HepG2 (cell line): ENCODE measurements around the gene PPARA. TPM values are rescaled to one million over a fixed set of nuclear protein-coding genes. Genes with fewer than 3 reads are reported as not detected.

Source experiments
- CCDC6 ChIP-seq: sonication (generic); formaldehyde crosslinking; IDR thresholded peaks from 2 replicates; pipeline ENCODE4 v1.8.1; 2022; ENCODE audit warnings: mild to moderate bottlenecking, missing genetic modification reagents, moderate library complexity
- DMAP1 ChIP-seq: IDR thresholded peaks from 2 replicates; pipeline ENCODE4 v1.6.1; 2016
- FOXC1 ChIP-seq: sonication (generic); formaldehyde crosslinking; IDR thresholded peaks from 2 replicates; pipeline ENCODE4 v1.8.0; 2022; ENCODE audit warnings: mild to moderate bottlenecking, missing genetic modification reagents, borderline replicate concordance
- FOXO1 ChIP-seq: sonication (generic); formaldehyde crosslinking; IDR thresholded peaks from 2 replicates; pipeline ENCODE4 v1.4.0; 2020; ENCODE audit warnings: missing genetic modification reagents
- HOXA5 ChIP-seq: sonication (generic); formaldehyde crosslinking; IDR thresholded peaks from 2 replicates; pipeline ENCODE4 v1.4.0; 2020; ENCODE audit warnings: missing genetic modification reagents
- ISX ChIP-seq: sonication (generic); formaldehyde crosslinking; conservative IDR thresholded peaks from 2 replicates; pipeline ENCODE4 v1.5.0; 2020; ENCODE audit warnings: missing genetic modification reagents
- JDP2 ChIP-seq: sonication (generic); formaldehyde crosslinking; IDR thresholded peaks from 2 replicates; pipeline ENCODE4 v1.8.1; 2022; ENCODE audit warnings: missing genetic modification reagents, borderline replicate concordance
- MAZ ChIP-seq, 2 experiments: sonication (generic) in 1 of 2; formaldehyde crosslinking in 1 of 2; IDR thresholded peaks; 2 replicates each; pipeline versions ENCODE4 v1.5.0 to v1.6.1; 2012 to 2020; ENCODE audit warnings: low read depth in 2 of 2, mild to moderate bottlenecking in 2 of 2, borderline replicate concordance in 1 of 2, improper control_type of control experiment in 1 of 2, low read length in 1 of 2, missing genetic modification reagents in 1 of 2, moderate library complexity in 1 of 2
- MIER3 ChIP-seq: IDR thresholded peaks from 2 replicates; pipeline ENCODE4 v1.6.1; 2016; ENCODE audit warnings: missing compliant biosample characterization, borderline replicate concordance
- NFYB ChIP-seq: sonication (generic); formaldehyde crosslinking; IDR thresholded peaks from 2 replicates; pipeline ENCODE4 v1.4.0; 2020; ENCODE audit warnings: missing genetic modification reagents
- PCBP2 ChIP-seq: fragments of 200-400 bp; formaldehyde crosslinking; optimal IDR thresholded peaks from 2 replicates; pipeline ENCODE3; 2018; ENCODE audit warnings: low read length, low read depth; ENCODE audit not compliant: poor library complexity, severe bottlenecking
- RNF2 ChIP-seq: fragments of 450-650 bp; conservative IDR thresholded peaks from 2 replicates; pipeline ENCODE4 v1.6.1; 2016; ENCODE audit warnings: low read depth
- SKI ChIP-seq: fragments of 450-650 bp; IDR thresholded peaks from one replicate; pipeline ENCODE4 v1.6.1; 2018; ENCODE audit warnings: mild to moderate bottlenecking; ENCODE audit not compliant: partially characterized antibody
- SOX6 ChIP-seq, 2 experiments: fragments of 450-650 bp in 1 of 2; sonication (generic) in 1 of 2; formaldehyde crosslinking in 1 of 2; IDR thresholded peaks; 2 replicates each; pipeline versions ENCODE4 v1.4.0 to v1.6.1; 2017 to 2020; ENCODE audit warnings: antibody characterized with exemption in 1 of 2, mild to moderate bottlenecking in 1 of 2, missing genetic modification reagents in 1 of 2
- SUZ12 ChIP-seq: fragments of 150-350 bp; IDR thresholded peaks from 2 replicates; pipeline ENCODE4 v1.6.1; 2014; ENCODE audit warnings: low read depth, low read length
- TAF15 ChIP-seq: fragments of 200-400 bp; formaldehyde crosslinking; IDR thresholded peaks from one replicate; pipeline ENCODE4 v1.6.1; 2018; ENCODE audit warnings: mild to moderate bottlenecking, low read depth, low read length; ENCODE audit not compliant: poor library complexity, severe bottlenecking
- ZFAT ChIP-seq: sonication (generic); formaldehyde crosslinking; conservative IDR thresholded peaks from 2 replicates; pipeline ENCODE4 v1.8.1; 2023; ENCODE audit warnings: missing genetic modification reagents, inconsistent platforms
- ZFP37 ChIP-seq: sonication (generic); formaldehyde crosslinking; IDR thresholded peaks from 2 replicates; pipeline ENCODE4 v1.4.0; 2020; ENCODE audit warnings: missing genetic modification reagents, borderline replicate concordance
- ZKSCAN1 ChIP-seq: fragments of 150-350 bp; IDR thresholded peaks from 2 replicates; pipeline ENCODE4 v1.6.1; 2014; ENCODE audit warnings: low read length
- ZNF367 ChIP-seq: sonication (generic); formaldehyde crosslinking; IDR thresholded peaks from 2 replicates; pipeline ENCODE4 v1.4.0; 2020; ENCODE audit warnings: missing genetic modification reagents, borderline replicate concordance
- ZNF766 ChIP-seq: sonication (generic); formaldehyde crosslinking; IDR thresholded peaks from 2 replicates; pipeline ENCODE4 v1.5.0; 2020; ENCODE audit warnings: missing genetic modification reagents, borderline replicate concordance
- ZNF773 ChIP-seq: sonication (generic); formaldehyde crosslinking; IDR thresholded peaks from 2 replicates; pipeline ENCODE4 v1.4.0; 2020; ENCODE audit warnings: missing genetic modification reagents, borderline replicate concordance
- polyA plus RNA-seq, 8 experiments: library from polyadenylated mRNA; depleted of rRNA in 3 of 8; stranded (reverse) in 7 of 8; unstranded in 1 of 8; fragments of >200 nt; fragmentation: Illumina TruSeq in 4 of 8; extraction: Trizol in 4 of 8; gene quantifications; 2 replicates each; pipeline versions ENCODE4 v1.2.1 to v1.2.3, GENCODE V29; 2011 to 2016; ENCODE audit warnings: low read depth in 4 of 8, missing spikeins in 1 of 8, mixed read lengths in 1 of 8; ENCODE audit not compliant: insufficient read depth in 1 of 8
- total RNA-seq, 5 experiments: library from RNA; depleted of rRNA; stranded (reverse); fragments of >200 nt; fragmentation: Illumina TruSeq; extraction: Trizol; gene quantifications; 2 replicates each; pipeline ENCODE4 v1.2.3, GENCODE V29; 2016; ENCODE audit warnings: low read depth in 1 of 5
- TF ChIP-seq, protein P1 (sequence below): sonication (generic); formaldehyde crosslinking; IDR thresholded peaks from 2 replicates; pipeline ENCODE4 v1.8.1; 2023; ENCODE audit warnings: mild to moderate bottlenecking, inconsistent platforms, moderate library complexity, missing genetic modification reagents, borderline replicate concordance
- TF ChIP-seq, protein P2 (sequence below): sonication (generic); formaldehyde crosslinking; IDR thresholded peaks from 2 replicates; pipeline ENCODE4 v1.4.0; 2020; ENCODE audit warnings: missing genetic modification reagents; ENCODE audit errors: not compliant biosample characterization
- TF ChIP-seq, protein P3 (sequence below): sonication (generic); formaldehyde crosslinking; IDR thresholded peaks from 2 replicates; pipeline ENCODE4 v1.4.0; 2020; ENCODE audit warnings: missing genetic modification reagents, borderline replicate concordance

PPARA gene
- total and polyA plus RNA-seq, 2 of the 13 experiments (the other 11 are each of a cell fraction or from before 2014, with no cell fraction given) = 18.2 to 24.7 TPM

- TF ChIP-seq ZNF766 (no peak), ZFAT (CRISPR knock-in tag) (no peak), ZKSCAN1 (no peak; the same call in 1 of the 2 replicates), CCDC6 (CRISPR knock-in tag) (no peak), SOX6 (IDR thresholded peaks at IDR 0.05) (no peak), SOX6 (CRISPR knock-in tag; IDR thresholded peaks at IDR 0.05) (peak; percentile 36; the same call in 1 of the 2 replicates), ISX (CRISPR knock-in tag) (no peak), MAZ (IDR thresholded peaks at IDR 0.05; ENCODE audit: borderline replicate concordance, low read depth, low read length) (no peak), MAZ (CRISPR knock-in tag; IDR thresholded peaks at IDR 0.05; ENCODE audit: low read depth) (peak; percentile 81), NFYB (CRISPR knock-in tag) (peak; percentile 25; the same call in 1 of the 2 replicates), TAF15 (no peak), FOXC1 (CRISPR knock-in tag) (no peak; the same call in 1 of the 2 replicates), HOXA5 (CRISPR knock-in tag) (no peak), ZNF367 (CRISPR knock-in tag) (no peak), SKI (peak; percentile 68), SUZ12 (no peak), MIER3 (peak; percentile 61; the same call in 1 of the 2 replicates), FOXO1 (peak; percentile 42; the same call in 1 of the 2 replicates), ZFP37 (no peak; the same call in 1 of the 2 replicates), PCBP2 (no peak), JDP2 (CRISPR knock-in tag) (no peak), RNF2 (0 out of 2 replicates have a peak, but pooled peaks have one; percentile 26), ZNF773 (CRISPR knock-in tag) (no peak), DMAP1 (CRISPR knock-in tag) (peak; percentile 55; the same call in 1 of the 2 replicates)
- TF ChIP-seq, protein P1, sequence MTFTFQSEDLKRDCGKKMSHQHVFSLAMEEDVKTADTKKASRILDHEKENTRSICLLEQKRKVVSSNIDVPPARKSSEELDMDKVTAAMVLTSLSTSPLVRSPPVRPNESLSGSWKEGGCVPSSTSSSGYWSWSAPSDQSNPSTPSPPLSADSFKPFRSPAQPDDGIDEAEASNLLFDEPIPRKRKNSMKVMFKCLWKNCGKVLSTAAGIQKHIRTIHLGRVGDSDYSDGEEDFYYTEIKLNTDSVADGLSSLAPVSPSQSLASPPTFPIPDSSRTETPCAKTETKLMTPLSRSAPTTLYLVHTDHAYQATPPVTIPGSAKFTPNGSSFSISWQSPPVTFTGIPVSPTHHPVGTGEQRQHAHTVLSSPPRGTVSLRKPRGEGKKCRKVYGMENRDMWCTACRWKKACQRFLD (CRISPR knock-in tag) = no peak
- TF ChIP-seq, protein P2, sequence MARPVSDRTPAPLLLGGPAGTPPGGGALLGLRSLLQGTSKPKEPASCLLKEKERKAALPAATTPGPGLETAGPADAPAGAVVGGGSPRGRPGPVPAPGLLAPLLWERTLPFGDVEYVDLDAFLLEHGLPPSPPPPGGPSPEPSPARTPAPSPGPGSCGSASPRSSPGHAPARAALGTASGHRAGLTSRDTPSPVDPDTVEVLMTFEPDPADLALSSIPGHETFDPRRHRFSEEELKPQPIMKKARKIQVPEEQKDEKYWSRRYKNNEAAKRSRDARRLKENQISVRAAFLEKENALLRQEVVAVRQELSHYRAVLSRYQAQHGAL (CRISPR knock-in tag) = no peak
- TF ChIP-seq, protein P3, sequence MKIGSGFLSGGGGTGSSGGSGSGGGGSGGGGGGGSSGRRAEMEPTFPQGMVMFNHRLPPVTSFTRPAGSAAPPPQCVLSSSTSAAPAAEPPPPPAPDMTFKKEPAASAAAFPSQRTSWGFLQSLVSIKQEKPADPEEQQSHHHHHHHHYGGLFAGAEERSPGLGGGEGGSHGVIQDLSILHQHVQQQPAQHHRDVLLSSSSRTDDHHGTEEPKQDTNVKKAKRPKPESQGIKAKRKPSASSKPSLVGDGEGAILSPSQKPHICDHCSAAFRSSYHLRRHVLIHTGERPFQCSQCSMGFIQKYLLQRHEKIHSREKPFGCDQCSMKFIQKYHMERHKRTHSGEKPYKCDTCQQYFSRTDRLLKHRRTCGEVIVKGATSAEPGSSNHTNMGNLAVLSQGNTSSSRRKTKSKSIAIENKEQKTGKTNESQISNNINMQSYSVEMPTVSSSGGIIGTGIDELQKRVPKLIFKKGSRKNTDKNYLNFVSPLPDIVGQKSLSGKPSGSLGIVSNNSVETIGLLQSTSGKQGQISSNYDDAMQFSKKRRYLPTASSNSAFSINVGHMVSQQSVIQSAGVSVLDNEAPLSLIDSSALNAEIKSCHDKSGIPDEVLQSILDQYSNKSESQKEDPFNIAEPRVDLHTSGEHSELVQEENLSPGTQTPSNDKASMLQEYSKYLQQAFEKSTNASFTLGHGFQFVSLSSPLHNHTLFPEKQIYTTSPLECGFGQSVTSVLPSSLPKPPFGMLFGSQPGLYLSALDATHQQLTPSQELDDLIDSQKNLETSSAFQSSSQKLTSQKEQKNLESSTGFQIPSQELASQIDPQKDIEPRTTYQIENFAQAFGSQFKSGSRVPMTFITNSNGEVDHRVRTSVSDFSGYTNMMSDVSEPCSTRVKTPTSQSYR = no peak
These were observed 2.7 kb upstream of the PPARA start (continued) for GRCh38 chr22:46147471-46148267.
